OCI-M1 (cell line): ENCODE results near the gene MS4A4E.
"Not testable (repeated sequence)": the region's sequence is repeated elsewhere in the genome, so short reads cannot be mapped to it uniquely, and the experiment has no call there.

Source experiments
- DNase-seq: peaks from one replicate; lab custom pipeline; 2025; lab: John Stamatoyannopoulos, UW

MS4A4E gene

GRCh38 chr11:60221692-60222091, 21.2 kb downstream of the MS4A4E start:
- DNase-seq: no peak

DNA sequence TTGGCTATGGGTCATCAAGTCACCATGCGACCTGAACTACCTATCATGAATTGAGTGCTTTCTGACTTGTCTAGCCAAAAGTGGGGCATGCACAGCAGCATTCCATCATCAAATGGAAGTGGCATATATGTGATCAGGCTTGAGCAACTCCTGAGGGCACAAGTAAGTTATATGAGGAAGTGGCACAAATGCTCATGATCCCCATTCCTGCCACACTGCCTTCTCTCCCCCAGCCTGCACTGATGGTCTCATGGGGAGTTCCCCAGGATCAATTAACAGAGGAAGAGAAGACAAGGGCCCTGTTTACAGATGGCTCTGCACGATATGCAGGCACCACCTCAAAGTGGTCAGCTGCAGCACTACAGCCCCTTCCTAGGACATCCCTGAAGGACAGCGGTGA, 21.8 kb downstream of the MS4A4E start:
- DNase-seq: no peak

DNA sequence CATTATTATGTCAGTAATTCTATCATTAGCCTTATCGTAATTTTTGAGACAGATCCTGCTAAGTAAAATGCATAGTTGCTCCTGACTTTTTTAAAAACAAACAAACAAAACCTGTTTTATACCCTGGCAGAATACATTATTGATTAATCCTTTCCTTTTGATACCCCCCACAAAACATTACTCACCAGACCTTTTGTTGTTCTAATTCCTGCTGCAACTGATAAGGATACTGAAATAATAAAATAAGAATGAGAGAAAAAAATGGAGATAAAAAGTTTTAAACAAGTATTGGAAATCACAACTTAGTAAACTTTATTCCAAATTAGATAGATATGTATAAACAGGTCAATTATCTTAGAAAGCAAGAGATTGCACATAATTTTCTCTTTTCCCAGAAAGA, 28.6 kb downstream of the MS4A4E start:
- DNase-seq: no peak

DNA sequence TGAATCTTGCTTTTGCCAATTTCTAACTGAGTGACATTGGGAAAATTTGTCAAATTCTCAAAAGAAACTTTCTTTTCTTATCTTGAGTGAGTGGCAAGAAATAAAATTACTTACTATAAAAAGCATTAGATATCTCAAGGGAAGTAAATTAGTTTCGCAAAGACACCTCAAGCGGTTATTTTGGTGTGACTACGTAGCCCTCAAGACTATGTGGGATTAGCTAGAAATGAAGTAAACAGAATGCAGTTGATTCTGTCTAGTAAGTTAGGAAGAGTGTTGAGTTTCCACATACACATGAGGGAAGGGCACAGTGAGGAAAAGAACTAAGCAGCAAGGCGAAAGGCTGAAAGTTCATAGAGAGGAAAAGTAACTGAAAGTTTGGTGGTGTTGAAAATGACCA, 31.7 kb downstream of the MS4A4E start:
- no peak for DNase-seq

GRCh38 chr11:60209977-60210376, 33.0 kb downstream of the MS4A4E start:
- DNase-seq: no peak

- no peak for DNase-seq
Observed at GRCh38 chr11:60208951-60209350, 34.0 kb downstream of the MS4A4E start.

DNA sequence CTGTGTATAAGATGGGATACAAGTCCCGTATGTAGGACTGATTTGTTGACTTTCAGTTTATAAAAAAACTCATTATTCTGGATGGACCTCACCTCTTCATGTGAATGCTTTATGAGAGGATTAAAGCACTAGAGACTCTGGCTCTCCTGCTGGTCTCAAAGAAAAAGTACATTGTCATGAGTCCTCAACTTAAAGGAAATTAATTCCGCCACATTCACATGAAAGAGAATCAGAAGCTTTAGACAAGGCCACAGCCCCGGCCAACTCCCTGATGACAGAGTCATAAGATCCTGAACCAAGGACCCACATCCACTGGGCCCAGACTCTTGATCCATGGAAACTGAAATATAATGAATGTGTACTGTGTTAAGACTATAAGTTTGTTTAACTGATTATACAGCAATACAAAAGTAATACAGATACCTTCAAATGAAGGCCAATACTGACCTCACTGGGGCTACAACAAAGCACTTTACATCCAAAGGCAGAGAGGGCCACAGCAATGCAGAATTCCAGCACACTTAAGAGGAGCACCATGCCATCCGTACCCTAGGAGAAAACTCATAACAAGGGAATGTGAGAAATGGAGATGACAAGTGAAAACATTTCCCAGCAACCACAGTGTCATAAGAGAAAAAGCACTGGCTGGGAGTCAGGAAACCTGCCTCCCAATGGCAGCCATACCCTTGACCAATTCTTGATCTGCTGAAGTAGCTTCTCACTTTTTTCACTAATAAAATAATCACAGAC, 34.6 kb downstream of the MS4A4E start:
- DNase-seq: no peak

DNA sequence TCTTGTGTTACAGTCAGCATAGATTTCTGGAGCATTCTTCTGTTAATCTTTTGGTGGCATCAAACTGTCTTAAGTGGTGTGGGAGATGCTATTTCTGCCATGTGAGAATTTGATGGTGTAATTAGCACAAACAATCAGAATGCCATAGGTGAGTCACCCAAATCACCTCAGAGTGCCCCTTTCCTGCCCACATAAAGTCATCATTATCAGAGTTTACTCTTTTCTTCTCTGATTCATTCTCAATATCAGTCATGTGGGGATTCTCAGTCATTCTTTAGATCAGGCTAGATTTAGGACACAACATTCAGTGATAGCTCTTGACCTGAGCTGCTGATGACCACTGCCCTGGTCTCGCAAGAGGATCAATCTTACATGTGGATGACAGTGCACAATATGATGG, 36.3 kb downstream of the MS4A4E start:
- no peak for DNase-seq

DNA sequence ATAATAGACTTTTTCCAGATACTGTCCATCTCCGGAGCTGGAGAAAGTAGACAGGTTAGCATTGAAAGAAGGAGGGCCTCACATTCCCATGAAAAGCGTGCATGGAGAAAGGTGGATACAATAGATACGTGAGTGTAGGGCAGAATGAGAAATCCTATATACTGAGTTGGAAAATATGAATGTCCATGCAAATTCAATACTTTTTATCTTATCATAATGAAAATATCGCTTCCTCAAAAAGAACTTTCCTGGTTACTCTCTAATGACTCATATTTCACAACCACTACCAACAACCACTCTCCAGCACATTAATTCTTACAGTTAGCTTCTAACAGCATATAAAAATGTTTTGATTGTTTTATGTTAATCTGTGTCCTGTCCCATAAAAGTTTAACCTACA, 38.0 kb downstream of the MS4A4E start:
- no peak for DNase-seq

DNA sequence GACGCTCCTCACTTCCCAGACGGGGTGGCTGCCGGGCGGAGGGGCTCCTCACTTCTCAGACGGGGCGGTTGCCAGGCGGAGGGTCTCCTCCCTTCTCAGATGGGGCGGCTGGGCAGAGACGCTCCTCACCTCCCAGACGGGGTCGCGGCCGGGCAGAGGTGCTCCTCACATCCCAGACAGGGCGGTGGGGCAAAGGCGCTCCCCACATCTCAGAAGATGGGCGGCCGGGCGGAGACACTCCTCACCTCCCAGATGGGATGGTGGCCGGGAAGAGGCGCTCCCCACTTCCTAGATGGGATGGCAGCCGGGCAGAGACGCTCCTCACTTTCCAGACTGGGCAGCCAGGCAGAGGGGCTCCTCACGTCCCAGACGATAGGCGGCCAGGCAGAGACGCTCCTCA, 41.6 kb downstream of the MS4A4E start:
- DNase-seq: not testable (repeated sequence)

- no peak for DNase-seq
Observed at GRCh38 chr11:60197442-60197841, 45.5 kb downstream of the MS4A4E start.

DNA sequence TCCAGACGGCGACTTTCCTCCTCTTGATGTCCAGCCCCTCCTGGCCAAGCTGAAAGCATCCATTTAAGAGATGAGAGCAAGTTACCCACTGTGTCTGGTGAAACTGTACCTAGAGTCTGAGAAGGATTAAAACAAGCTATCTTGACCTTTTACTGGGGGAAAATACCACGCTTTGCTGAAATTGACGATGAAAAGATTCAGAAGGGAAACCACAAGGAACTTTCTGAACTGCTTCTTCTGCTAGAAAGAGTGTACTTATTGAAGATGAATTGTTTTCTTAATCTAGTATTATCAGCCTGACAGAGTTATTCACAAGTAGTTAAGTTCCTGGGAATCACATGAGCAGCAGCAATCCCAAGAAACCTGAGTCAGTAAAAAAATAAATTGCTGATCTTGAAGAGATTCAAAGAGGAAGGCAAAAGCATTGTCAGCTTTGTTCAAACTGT, 47.0 kb downstream of the MS4A4E start:
- peak; percentile 87 for DNase-seq

GRCh38 chr11:60194511-60194910, 48.4 kb downstream of the MS4A4E start:
- DNase-seq: peak; percentile 74

DNA sequence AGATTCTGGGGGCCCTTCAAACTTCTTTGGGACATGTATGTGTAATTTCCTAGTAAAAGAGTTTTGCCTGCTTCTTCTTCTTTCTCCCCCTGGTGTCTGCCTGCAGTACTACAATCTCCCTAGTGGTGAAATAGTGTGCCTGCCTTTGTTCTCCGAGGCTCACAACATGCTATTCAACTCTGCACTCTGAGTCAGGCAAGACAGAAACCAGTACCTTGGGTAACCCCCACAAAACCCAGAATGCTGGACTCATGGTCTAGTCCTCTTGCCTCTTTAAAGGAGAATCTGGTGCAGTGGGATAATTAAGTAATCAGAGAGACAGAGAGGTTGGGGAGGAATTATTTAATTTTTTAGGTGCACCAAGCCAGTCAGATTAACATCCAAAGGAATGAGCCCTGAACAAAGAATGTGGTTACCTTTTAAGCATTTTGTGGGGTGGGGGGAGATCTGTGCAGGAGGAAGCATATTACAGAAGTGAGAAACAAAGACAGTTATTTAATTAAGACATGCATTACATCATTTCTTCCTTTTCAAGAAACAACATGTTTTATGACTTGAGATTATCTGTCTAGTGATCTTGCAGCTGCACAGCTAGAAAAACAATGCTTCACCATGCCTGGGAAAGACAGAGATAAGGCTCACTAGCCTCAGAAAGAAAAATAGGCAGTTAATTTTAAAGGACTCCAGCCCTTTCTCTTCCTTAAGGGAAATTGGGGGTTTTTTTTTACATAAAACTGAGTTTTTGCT, 49.1 kb downstream of the MS4A4E start:
- peak; percentile 95 for DNase-seq

DNA sequence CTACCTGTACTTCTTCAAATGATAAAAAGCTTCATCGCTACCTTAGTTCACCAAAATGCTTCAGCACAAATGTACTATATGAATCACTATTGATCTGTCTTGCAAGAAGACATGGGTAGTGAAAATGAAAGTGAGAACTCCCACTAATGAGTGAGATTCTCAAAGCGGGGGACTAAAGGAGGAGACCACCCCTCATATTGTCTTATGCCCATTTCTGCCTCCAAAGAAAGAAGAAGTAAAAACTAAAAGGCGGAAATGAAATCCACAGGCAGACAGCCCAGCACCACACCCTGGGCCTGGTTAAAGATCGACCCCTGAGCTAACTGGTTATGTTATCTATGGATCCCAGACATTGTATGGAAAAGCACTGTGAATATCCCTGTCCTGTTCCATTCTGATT, 50.4 kb downstream of the MS4A4E start:
- DNase-seq: peak; percentile 87

- peak; percentile 83 for DNase-seq
Observed at GRCh38 chr11:60188481-60188880, 54.5 kb downstream of the MS4A4E start.

DNA sequence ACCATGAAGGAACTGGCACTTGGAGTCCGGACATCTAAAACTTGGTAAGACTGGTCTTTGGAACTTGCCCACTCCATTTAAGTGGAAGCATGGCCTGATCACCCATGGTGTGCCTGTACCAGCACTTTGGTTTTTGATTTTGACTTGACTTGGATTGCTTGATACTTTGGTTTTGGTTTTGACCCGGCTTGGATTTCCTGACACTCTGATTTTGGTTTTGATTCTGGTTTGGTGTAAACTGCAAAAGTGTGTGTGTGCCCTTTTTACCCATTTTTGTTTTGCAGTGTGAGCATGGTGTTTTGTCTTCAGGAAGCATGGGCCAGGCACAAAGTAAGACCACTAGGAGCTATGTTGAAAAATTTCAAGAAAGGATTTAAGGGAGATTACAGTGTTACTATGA, 56.8 kb downstream of the MS4A4E start:
- DNase-seq: not testable (repeated sequence)

DNA sequence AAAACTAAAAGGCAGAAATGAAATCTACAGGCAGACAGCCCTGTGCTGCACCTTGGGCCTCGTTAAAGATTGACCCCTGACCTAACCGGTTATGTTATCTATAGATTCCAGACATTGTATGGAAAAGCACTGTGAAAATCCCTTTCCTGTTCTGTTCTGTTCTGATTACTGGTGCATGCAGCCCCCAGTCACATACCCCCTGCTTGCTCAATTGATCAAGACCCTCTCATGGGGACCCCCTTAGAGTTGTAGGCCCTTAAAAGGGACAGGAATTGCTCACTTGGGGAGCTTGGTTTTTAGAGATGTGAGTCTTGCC, 57.5 kb downstream of the MS4A4E start:
- peak; percentile 57 for DNase-seq

GRCh38 chr11:60184824-60185511, 58.0 kb downstream of the MS4A4E start:
- DNase-seq: peak; percentile 31

- DNase-seq: peak; percentile 16
Observed at GRCh38 chr11:60183591-60184205, 59.2 kb downstream of the MS4A4E start.

DNA sequence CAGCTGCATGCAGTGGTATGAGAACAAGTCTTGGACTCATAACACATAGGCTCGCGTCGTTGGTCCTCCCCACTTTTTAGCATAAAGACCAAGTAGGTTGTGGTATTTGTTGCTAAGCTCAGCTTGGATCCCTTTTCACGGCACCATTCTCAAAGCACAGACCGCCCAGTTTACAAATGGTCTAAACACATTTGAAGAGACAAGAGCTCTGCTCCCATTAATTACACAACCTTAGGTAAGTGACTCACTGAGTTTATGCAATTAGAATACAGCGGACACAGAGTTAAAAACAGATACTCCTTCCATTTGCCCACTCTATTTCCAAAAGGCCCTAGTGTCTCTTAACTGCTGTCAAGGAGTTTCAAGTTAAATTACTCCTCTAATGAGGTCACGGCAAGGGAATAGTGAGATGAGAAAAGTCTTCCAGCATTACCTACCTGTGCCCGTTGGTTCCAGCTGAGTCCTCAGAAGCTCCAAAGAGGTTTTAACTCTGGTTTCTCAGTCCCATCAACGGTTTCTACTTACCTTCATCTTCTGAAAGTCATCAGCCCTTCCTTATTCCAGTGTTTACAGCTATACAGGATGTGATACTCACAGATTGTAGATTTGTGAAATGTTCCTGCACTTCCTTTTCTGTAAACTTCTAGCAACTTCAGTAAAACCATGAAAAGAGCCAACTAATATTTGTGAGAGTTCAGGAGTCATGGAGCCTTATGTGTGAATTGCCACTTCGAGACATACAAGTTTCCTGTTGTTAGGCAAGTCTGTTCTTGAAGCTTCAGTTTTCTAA, 60.2 kb downstream of the MS4A4E start, which contains the start of gene MS4A6A:
Gene MS4A6A, minus strand, starts transcription at position 543 of the 790 bp plus-strand sequence. CDS start 1,356 bp downstream, outside the sequence.
- peak; percentile 20 for DNase-seq

GRCh38 chr11:60175860-60176275, 67.1 kb downstream of the MS4A4E start:
- no peak for DNase-seq
